ENCODE measurements around the gene METAP1D. TPM values are rescaled to one million over a fixed set of nuclear protein-coding genes. Genes with fewer than 3 reads are reported as not detected.
A peak's percentile ranks its signal among the peaks of the same experiment; 100 is the strongest.

The METAP1D gene
- total and polyA plus RNA-seq, 2 experiments from 2014 or later: 4.1 to 6.9 TPM

DNA sequence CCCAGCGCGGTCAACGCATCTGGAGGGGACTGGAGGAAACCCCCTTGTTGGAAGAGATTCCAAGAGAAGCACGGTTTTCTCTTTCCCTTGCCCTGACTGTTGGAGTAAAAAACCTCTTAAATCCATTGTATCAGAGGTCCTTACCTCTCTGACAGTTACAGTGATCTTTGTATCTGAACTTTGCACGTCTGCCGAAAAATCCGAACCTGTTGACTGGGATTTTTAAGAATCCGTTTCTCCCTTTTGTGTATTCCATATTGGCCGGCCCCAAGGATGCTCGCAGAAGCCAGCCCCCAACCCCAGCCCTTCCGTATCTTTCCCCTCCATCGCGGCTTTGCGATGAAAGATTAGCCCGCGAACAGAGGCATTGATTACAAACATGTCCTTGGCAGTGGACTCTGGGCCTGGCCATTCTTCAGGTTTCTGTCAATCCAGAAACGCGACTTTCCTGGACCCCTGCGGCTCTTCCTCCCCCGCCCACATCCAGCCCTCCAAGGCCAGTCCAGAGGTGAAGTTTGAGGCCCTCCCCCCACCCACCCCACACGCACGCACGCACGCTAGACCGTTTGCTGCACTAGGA lies 81.0 kb downstream of the METAP1D start:
- Histone ChIP-seq H3K36me3 (ENCODE audit: low read depth) (no peaks in the 10 kb centered on the region), H2AFZ (no peak overlapping the region), H3K9ac (no peak overlapping the region), H3K9me3 (ENCODE audit: low read depth) (no peaks in the 10 kb centered on the region), H3K4me3 (no peak overlapping the region), H3K27ac (no peak overlapping the region), H3K79me2 (ENCODE audit: insufficient read depth) (no peaks in the 10 kb centered on the region), H3K4me2 (ENCODE audit: unreplicated experiment) (no peak overlapping the region), H4K20me1 (ENCODE audit: insufficient read depth) (no peaks in the 10 kb centered on the region), H3K4me1 (ENCODE audit: insufficient read depth) (peaks cover 8% of the 10 kb centered on the region; the same call in 1 of the 2 replicates), H3K27me3 (replicated peaks; ENCODE audit: insufficient read depth) (peaks cover 14% of the 10 kb centered on the region), H3F3A (ENCODE audit: insufficient read depth) (no peaks in the 10 kb centered on the region), H3K9me2 (ENCODE audit: insufficient read depth) (no peaks in the 10 kb centered on the region)
- no peak for DNase-seq
- TF ChIP-seq EZH2phosphoT487 (IDR thresholded peaks at IDR 0.05; ENCODE audit: insufficient read depth, low read depth) (no peak), EZH2 (IDR thresholded peaks at IDR 0.05; ENCODE audit: insufficient read depth, poor library complexity, severe bottlenecking) (no peak)
- whole genome bisulfite sequencing, 2 experiments (ENCODE audit: low coverage in 1 of 2, low lambda C conversion rate in 2 of 2, missing lambda C conversion rate in 2 of 2): 72 to 82% methylated on average over 23 to 25 of the region's 25 CpGs
- in situ Hi-C loops (cut with MboI): no loop called here

DNA sequence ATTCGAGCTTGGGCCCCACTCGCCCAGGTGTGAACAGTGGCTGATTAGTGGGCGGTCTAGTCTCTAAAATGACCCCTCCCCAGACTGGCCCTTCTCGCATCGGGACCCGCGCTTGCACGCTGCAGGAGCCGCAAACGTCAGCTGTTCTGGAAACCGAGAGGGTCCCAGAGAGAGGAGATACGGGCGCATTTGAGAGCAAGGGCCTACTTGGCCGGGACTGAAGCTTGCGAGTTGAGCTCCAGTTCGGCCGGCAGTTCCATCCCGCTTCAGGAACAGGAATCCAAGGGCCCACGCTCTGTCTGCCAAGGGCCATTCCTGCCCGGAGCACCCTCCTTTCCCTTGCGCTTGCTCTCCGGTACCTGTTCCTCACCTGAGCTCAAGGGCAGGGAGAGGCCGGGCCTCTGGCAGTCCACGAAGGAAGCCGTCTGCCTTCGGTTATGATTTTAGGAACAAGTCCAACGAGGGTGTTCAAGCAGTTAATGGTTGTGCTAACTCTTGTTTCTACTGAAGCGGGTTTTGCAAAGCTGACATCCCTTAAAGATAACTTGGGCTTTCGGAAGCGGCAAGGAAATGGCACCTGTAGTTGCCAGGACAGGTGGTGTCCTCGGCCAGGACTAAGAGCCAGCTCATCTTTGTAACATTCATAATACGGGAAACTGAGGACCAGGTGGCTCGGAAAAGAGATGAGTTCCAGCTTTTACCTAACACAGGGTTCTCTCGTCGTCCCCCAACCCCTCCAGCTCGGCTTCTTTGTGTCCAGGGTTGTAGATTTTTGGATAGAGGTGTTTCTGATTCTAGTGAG lies 81.7 kb downstream of the METAP1D start:
- no peaks in the 10 kb centered on the region for H3K9me2 ChIP-seq (ENCODE audit: insufficient read depth)
- no peaks in the 10 kb centered on the region for H3K9me3 ChIP-seq (ENCODE audit: low read depth)
- H2AFZ ChIP-seq: no peak overlapping the region
- no peak overlapping the region for H3K9ac ChIP-seq
- H3K4me2 ChIP-seq (ENCODE audit: unreplicated experiment): no peak overlapping the region
- TF ChIP-seq EZH2phosphoT487 (IDR thresholded peaks at IDR 0.05; ENCODE audit: insufficient read depth, low read depth): no peak
- no peak for TF ChIP-seq EZH2 (IDR thresholded peaks at IDR 0.05; ENCODE audit: insufficient read depth, poor library complexity, severe bottlenecking)
- peaks cover 3% of the 10 kb centered on the region; the same call in 1 of the 2 replicates for H3K79me2 ChIP-seq (ENCODE audit: insufficient read depth)
- no peaks in the 10 kb centered on the region for H3F3A ChIP-seq (ENCODE audit: insufficient read depth)
- 39 to 43% methylated on average over 33 to 36 of the region's 36 CpGs for WGBS, 2 experiments (ENCODE audit: low coverage in 1 of 2, low lambda C conversion rate in 2 of 2, missing lambda C conversion rate in 2 of 2)
- in situ Hi-C loops (cut with MboI): no loop called here
- no peak overlapping the region for H3K27ac ChIP-seq
- DNase-seq: no peak
- no peaks in the 10 kb centered on the region for H4K20me1 ChIP-seq (ENCODE audit: insufficient read depth)
- peaks cover 8% of the 10 kb centered on the region; the same call in 1 of the 2 replicates for H3K4me1 ChIP-seq (ENCODE audit: insufficient read depth)
- peaks cover 14% of the 10 kb centered on the region for H3K27me3 ChIP-seq (replicated peaks; ENCODE audit: insufficient read depth)
- H3K36me3 ChIP-seq (ENCODE audit: low read depth): no peaks in the 10 kb centered on the region
- no peak overlapping the region for H3K4me3 ChIP-seq

- Histone ChIP-seq H3K4me2 (ENCODE audit: unreplicated experiment) (no peak overlapping the region), H3K36me3 (ENCODE audit: low read depth) (no peaks in the 10 kb centered on the region), H4K20me1 (ENCODE audit: insufficient read depth) (no peaks in the 10 kb centered on the region), H3K27me3 (replicated peaks; ENCODE audit: insufficient read depth) (peaks cover 14% of the 10 kb centered on the region), H3F3A (ENCODE audit: insufficient read depth) (no peaks in the 10 kb centered on the region), H3K4me1 (ENCODE audit: insufficient read depth) (peaks cover 8% of the 10 kb centered on the region; the same call in 1 of the 2 replicates), H3K4me3 (no peak overlapping the region), H3K9me3 (ENCODE audit: low read depth) (no peaks in the 10 kb centered on the region), H2AFZ (peak overlapping the region; percentile 90; the same call in 1 of the 2 replicates), H3K79me2 (ENCODE audit: insufficient read depth) (peaks cover 12% of the 10 kb centered on the region), H3K9me2 (ENCODE audit: insufficient read depth) (no peaks in the 10 kb centered on the region), H3K9ac (no peak overlapping the region), H3K27ac (no peak overlapping the region)
- no peak for DNase-seq
- in situ Hi-C loops (cut with MboI): no loop called here
- TF ChIP-seq EZH2 (IDR thresholded peaks at IDR 0.05; ENCODE audit: insufficient read depth, poor library complexity, severe bottlenecking) (no peak), EZH2phosphoT487 (IDR thresholded peaks at IDR 0.05; ENCODE audit: insufficient read depth, low read depth) (no peak)
- 59 to 60% methylated on average over 14 of the region's 14 CpGs for WGBS, 2 experiments (ENCODE audit: low coverage in 1 of 2, low lambda C conversion rate in 2 of 2, missing lambda C conversion rate in 2 of 2)
Measured at GRCh38 chr2:172082105-172082943, 82.6 kb downstream of the METAP1D start.

All from GM23248 (cell line).